GM12875 (cell line): ENCODE results near the gene CRMP1.
"Not testable (repeated sequence)": the region's sequence is repeated elsewhere in the genome, so short reads cannot be mapped to it uniquely, and the experiment has no call there.

Experiments
- H3K4me3 ChIP-seq: one replicate; pipeline ENCODE4 v1.5.1; 2011; ENCODE audit warnings: low read depth, low read length, control low read depth
- TF ChIP-seq, protein P1 (sequence below): IDR thresholded peaks from 2 replicates; pipeline ENCODE4 v1.5.1; 2011; ENCODE audit warnings: low read depth, mild to moderate bottlenecking, control low read depth, inconsistent platforms, low read length, moderate library complexity, borderline replicate concordance; ENCODE audit not compliant: insufficient read depth

CRMP1 gene

DNA sequence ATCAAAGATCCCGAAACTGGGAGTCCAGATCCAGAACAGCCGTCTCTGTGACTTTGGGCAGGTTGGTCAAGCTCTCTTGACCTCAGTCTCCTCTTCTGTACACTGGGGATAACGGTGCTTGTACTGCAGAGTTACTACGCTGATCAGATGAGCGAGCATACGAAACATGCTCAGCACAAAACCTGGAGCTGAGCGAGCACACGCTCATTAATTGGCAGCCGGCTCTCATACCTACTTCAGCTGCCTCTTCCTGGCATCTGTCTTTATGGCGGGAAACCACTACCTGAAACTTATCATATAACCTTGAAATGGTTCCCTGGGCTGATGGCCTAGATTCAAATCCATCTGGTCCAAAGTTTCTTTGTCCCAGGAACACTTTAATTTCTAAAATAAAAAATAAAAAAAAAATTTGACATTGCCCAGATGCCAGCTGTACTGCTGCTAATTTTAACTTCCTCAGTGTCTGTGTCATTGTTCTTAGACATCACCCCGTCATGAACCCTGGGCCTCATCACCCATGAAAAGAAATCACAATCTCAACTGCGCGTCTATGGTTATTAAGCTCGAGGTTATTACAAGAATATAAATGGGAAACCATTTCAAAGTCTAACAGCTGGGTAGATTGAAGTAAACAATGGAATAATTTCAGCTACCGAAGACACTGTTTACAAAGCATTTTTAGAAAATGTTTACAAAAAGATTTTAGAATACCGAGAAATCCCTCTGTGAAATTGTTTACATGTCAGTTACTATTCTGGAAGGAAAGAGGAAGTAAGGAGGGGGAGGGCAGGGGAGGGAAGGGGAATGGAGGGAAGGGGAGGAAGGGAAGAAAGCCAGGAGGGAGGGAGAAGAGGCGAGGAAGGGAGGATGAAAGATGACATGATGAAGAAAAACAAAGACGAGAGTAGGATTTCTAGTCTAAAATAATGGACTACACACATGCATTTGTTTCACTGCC lies 49.0 kb downstream of the CRMP1 start:
- H3K4me3 ChIP-seq: no peak overlapping the region
- TF ChIP-seq, protein P1, sequence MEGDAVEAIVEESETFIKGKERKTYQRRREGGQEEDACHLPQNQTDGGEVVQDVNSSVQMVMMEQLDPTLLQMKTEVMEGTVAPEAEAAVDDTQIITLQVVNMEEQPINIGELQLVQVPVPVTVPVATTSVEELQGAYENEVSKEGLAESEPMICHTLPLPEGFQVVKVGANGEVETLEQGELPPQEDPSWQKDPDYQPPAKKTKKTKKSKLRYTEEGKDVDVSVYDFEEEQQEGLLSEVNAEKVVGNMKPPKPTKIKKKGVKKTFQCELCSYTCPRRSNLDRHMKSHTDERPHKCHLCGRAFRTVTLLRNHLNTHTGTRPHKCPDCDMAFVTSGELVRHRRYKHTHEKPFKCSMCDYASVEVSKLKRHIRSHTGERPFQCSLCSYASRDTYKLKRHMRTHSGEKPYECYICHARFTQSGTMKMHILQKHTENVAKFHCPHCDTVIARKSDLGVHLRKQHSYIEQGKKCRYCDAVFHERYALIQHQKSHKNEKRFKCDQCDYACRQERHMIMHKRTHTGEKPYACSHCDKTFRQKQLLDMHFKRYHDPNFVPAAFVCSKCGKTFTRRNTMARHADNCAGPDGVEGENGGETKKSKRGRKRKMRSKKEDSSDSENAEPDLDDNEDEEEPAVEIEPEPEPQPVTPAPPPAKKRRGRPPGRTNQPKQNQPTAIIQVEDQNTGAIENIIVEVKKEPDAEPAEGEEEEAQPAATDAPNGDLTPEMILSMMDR: no peak

GRCh38 chr4:5842456-5842855 lies 50.4 kb downstream of the CRMP1 start:
- TF ChIP-seq, protein P1: no peak
- H3K4me3 ChIP-seq: no peak overlapping the region

DNA sequence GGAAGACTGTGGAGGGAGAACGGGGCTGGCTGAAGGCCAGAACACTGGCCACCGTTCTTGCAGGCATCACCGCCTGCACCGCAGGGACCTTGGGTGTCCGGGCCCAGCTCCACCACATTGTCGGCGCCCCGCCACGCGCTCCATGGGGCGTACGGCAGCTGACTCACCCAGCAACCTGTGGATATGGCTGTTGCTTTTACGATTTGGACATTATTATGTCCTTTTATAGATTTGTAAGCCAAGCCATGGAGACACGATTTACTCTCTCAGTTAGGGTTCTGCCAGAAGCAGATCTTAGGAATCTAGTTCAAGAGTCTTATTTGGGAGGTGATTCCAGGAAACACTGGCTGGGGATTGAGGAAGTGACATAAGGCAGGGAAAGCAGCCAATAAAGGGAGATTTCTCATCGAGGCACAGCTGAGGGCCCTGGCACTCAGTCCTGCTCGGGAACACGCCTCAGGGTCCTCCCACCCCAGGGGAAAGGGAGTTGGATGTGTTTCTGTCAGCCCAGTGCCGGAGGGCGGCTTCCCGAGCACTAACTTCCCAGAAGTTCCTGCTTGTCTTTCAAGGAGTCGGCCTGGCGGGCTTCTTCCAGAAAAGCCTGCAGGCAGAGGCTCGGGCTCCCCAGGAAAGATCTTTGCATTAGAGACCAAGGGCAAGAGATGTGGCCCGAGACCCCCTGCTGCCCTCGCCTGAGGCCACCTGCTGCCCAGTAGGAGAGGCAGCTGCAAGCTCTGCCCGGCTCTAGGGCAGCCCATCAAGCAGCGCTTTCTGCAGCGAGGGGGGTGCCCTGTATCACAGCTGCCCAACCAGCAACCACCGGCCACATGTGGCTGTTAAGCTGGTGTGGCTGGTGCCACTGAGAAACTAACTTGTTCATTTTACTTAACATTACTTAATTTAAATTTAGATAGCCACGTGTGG lies 52.9 kb downstream of the CRMP1 start:
- no peak overlapping the region for H3K4me3 ChIP-seq
- TF ChIP-seq, protein P1: no peak

GRCh38 chr4:5839332-5839731 lies 53.6 kb downstream of the CRMP1 start:
- H3K4me3 ChIP-seq: no peak overlapping the region
- TF ChIP-seq, protein P1: no peak

DNA sequence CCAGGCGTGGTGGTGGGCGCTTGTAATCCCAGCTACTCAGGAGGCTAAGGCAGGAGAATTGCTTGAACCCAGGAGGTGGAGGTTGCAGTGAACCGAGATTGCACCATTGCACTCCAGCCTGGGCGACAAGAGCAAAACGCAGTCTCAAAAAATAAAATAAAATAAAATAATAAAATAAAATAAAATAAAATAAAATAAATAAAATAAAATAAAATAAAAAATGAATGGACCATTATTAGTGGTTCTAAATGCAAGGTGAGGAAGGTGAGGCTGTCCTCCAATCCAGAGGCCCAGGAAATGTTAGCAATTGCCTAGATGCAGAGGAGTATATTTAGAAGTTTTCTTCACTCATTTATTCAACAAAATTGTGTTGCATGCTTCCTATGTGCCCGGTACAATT lies 55.4 kb downstream of the CRMP1 start:
- H3K4me3 ChIP-seq: not testable (repeated sequence)

GRCh38 chr4:5836943-5837342 lies 55.9 kb downstream of the CRMP1 start:
- TF ChIP-seq, protein P1: no peak
- no peak overlapping the region for H3K4me3 ChIP-seq

- TF ChIP-seq, protein P1: no peak
These were observed 64.9 kb downstream of the CRMP1 start for GRCh38 chr4:5828005-5828391.

More at GRCh38 chr4:5828005-5828391, 64.9 kb downstream of the CRMP1 start:
- no peak overlapping the region for H3K4me3 ChIP-seq
